ENCODE measurements around the gene KIF18A.
"Not testable (repeated sequence)": the region's sequence is repeated elsewhere in the genome, so short reads cannot be mapped to it uniquely, and the experiment has no call there.

KIF18A gene

DNA sequence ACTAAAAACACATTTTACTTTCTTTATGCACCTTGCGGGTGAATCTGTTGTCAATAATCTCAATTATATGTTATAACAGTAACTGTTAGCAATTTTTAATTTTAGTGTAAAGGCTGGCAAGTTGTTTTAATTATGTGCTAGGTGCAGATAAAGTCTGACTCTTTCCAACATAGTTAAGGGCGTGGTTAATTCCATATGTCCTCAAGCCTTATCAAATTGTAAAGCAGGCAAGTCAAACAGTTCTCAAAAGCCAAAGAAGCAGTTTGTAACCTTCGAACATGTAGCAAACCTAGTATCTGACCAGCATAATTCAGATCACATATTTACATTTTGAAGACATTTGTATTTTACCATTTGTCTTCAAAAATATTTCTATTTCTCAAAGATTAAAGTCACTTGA, 29.4 kb upstream of the KIF18A start:
- Histone ChIP-seq H3K9me2 (replicated peaks; ENCODE audit: insufficient read depth, low read length) (no peaks in the 10 kb centered on the region), H3K36me3 (replicated peaks; ENCODE audit: insufficient read depth, low read length) (no peaks in the 10 kb centered on the region), H3K27ac (ENCODE audit: low read length) (no peak overlapping the region), H2AFZ (ENCODE audit: low read length) (no peak overlapping the region), H3K4me2 (ENCODE audit: low read depth, low read length) (no peak overlapping the region), H3F3A (ENCODE audit: insufficient read depth, low read length) (no peaks in the 10 kb centered on the region), H3K4me3 (ENCODE audit: low read length) (no peak overlapping the region), H3K4me1 (ENCODE audit: low read length) (no peaks in the 10 kb centered on the region), H3K9ac (ENCODE audit: low read length) (no peak overlapping the region), H4K20me1 (ENCODE audit: insufficient read depth, low read length) (no peaks in the 10 kb centered on the region), H3K9me3 (replicated peaks; ENCODE audit: insufficient read depth, low read length) (no peaks in the 10 kb centered on the region; the same call in 1 of the 2 replicates), H3K79me2 (ENCODE audit: low read length) (no peaks in the 10 kb centered on the region), H3K27me3 (replicated peaks; ENCODE audit: insufficient read depth, low read length) (no peaks in the 10 kb centered on the region)
- TF ChIP-seq EZH2phosphoT487 (IDR thresholded peaks at IDR 0.05; ENCODE audit: low read length) (no peak), CTCF (IDR thresholded peaks at IDR 0.05; ENCODE audit: low read length) (no peak), EZH2 (optimal IDR thresholded peaks at IDR 0.05; ENCODE audit: low read depth, low read length) (no peak)
- no peak for DNase-seq

DNA sequence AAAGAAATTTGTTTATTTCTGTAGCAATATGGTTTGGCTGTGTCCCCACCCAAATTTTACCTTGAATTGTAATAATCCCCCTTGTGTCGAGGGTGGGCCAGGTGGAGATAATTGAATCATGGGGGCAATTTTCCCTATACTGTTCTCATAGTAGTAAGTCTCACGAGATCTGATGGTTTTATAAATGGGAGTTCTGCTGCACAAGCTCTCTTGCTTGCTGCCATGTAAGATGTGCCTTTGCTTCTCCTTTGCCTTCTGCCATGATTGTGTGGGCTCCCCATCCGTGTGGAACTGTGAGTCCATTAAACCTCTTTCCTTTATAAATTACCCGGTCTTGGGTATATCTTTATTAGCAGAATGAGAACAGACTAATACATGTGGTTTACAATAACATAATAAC, 28.2 kb upstream of the KIF18A start:
- not testable (repeated sequence) for H3K9me3 ChIP-seq (replicated peaks; ENCODE audit: insufficient read depth, low read length)

DNA sequence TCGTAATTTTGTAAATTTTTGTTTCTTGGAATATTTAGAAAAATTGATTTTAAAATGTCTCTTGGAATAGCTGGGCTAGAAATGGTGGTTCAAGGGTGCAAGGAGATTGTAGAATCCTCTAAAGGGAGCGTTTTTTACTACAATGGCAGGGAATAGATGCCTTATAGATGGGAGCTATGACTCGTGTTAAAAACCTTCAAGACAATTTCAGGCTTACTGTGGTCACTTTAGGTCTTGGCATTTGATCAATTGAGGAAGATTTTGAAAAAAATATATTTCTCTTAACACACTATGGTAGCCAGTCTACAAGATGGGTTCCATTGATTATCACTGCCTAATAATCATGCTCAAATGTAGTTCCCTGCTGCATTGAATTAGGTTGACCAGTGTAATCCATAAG, 25.2 kb upstream of the KIF18A start:
- H3K4me1 ChIP-seq (ENCODE audit: low read length) = no peaks in the 10 kb centered on the region
- no peaks in the 10 kb centered on the region for H3F3A ChIP-seq (ENCODE audit: insufficient read depth, low read length)
- H4K20me1 ChIP-seq (ENCODE audit: insufficient read depth, low read length) = no peaks in the 10 kb centered on the region
- no peak overlapping the region for H3K4me2 ChIP-seq (ENCODE audit: low read depth, low read length)
- H3K79me2 ChIP-seq (ENCODE audit: low read length) = no peaks in the 10 kb centered on the region
- no peaks in the 10 kb centered on the region; the same call in 1 of the 2 replicates for H3K9me3 ChIP-seq (replicated peaks; ENCODE audit: insufficient read depth, low read length)
- H3K36me3 ChIP-seq (replicated peaks; ENCODE audit: insufficient read depth, low read length) = no peaks in the 10 kb centered on the region
- H3K4me3 ChIP-seq (ENCODE audit: low read length) = no peak overlapping the region
- no peak overlapping the region for H3K27ac ChIP-seq (ENCODE audit: low read length)
- no peaks in the 10 kb centered on the region for H3K9me2 ChIP-seq (replicated peaks; ENCODE audit: insufficient read depth, low read length)
- H3K27me3 ChIP-seq (replicated peaks; ENCODE audit: insufficient read depth, low read length) = no peaks in the 10 kb centered on the region
- no peak for TF ChIP-seq EZH2phosphoT487 (IDR thresholded peaks at IDR 0.05; ENCODE audit: low read length)
- TF ChIP-seq EZH2 (optimal IDR thresholded peaks at IDR 0.05; ENCODE audit: low read depth, low read length) = no peak
- TF ChIP-seq CTCF (IDR thresholded peaks at IDR 0.05; ENCODE audit: low read length) = no peak
- no peak overlapping the region for H3K9ac ChIP-seq (ENCODE audit: low read length)
- DNase-seq = no peak
- H2AFZ ChIP-seq (ENCODE audit: low read length) = no peak overlapping the region

More for the DNA sequence above, 28.2 kb upstream of the KIF18A start:
- not testable (repeated sequence) for H3K4me3 ChIP-seq (ENCODE audit: low read length); H3K4me1 ChIP-seq (ENCODE audit: low read length); H3K36me3 ChIP-seq (replicated peaks; ENCODE audit: insufficient read depth, low read length); H3K27ac ChIP-seq (ENCODE audit: low read length); H3K27me3 ChIP-seq (replicated peaks; ENCODE audit: insufficient read depth, low read length); H3K79me2 ChIP-seq (ENCODE audit: low read length); H2AFZ ChIP-seq (ENCODE audit: low read length); H3K9me2 ChIP-seq (replicated peaks; ENCODE audit: insufficient read depth, low read length); H3K4me2 ChIP-seq (ENCODE audit: low read depth, low read length); H3F3A ChIP-seq (ENCODE audit: insufficient read depth, low read length); DNase-seq; H4K20me1 ChIP-seq (ENCODE audit: insufficient read depth, low read length); H3K9ac ChIP-seq (ENCODE audit: low read length)

GRCh38 chr11:28132548-28132947, 24.6 kb upstream of the KIF18A start:
- no peak overlapping the region for H3K27ac ChIP-seq (ENCODE audit: low read length)
- H2AFZ ChIP-seq (ENCODE audit: low read length) = no peak overlapping the region
- no peaks in the 10 kb centered on the region for H3K4me1 ChIP-seq (ENCODE audit: low read length)
- no peaks in the 10 kb centered on the region for H4K20me1 ChIP-seq (ENCODE audit: insufficient read depth, low read length)
- no peak overlapping the region for H3K4me3 ChIP-seq (ENCODE audit: low read length)
- no peak for TF ChIP-seq EZH2 (optimal IDR thresholded peaks at IDR 0.05; ENCODE audit: low read depth, low read length)
- TF ChIP-seq CTCF (IDR thresholded peaks at IDR 0.05; ENCODE audit: low read length) = no peak
- TF ChIP-seq EZH2phosphoT487 (IDR thresholded peaks at IDR 0.05; ENCODE audit: low read length) = no peak
- H3K9ac ChIP-seq (ENCODE audit: low read length) = no peak overlapping the region
- H3K9me3 ChIP-seq (replicated peaks; ENCODE audit: insufficient read depth, low read length) = no peaks in the 10 kb centered on the region; the same call in 1 of the 2 replicates
- no peaks in the 10 kb centered on the region for H3F3A ChIP-seq (ENCODE audit: insufficient read depth, low read length)
- DNase-seq = no peak
- H3K9me2 ChIP-seq (replicated peaks; ENCODE audit: insufficient read depth, low read length) = no peaks in the 10 kb centered on the region
- H3K27me3 ChIP-seq (replicated peaks; ENCODE audit: insufficient read depth, low read length) = no peaks in the 10 kb centered on the region
- H3K4me2 ChIP-seq (ENCODE audit: low read depth, low read length) = no peak overlapping the region
- no peaks in the 10 kb centered on the region for H3K36me3 ChIP-seq (replicated peaks; ENCODE audit: insufficient read depth, low read length)
- H3K79me2 ChIP-seq (ENCODE audit: low read length) = no peaks in the 10 kb centered on the region

Data from MM.1S (cell line).